ENCODE measurements around the gene TGFBR2.

DNA sequence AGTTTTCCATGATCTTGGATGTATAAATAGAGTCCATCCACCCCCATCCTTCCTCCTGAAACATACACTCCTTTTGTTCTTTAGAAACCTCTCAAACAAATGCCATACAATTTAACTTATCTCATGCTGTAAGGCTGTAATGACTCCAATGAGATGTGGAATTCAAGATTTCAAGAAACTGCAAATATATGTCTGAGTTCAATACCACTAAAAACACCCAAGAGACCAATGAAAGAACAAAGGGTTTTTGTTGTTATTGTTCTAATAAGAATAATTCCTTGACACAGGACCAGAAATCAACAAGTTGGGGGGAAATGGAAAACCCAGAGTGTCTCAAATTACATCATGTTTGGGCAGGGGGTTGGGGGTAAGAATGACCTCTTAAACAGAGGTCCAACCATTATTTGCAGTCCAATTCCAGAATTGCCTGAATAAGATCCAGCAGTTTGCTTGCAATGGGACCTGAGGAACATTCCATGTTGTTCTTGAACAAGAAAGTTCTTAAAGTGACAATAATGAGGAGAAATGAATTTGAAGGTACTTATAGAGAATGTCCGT, 48.6 kb upstream of the TGFBR2 start:
- TF ChIP-seq, protein P1, sequence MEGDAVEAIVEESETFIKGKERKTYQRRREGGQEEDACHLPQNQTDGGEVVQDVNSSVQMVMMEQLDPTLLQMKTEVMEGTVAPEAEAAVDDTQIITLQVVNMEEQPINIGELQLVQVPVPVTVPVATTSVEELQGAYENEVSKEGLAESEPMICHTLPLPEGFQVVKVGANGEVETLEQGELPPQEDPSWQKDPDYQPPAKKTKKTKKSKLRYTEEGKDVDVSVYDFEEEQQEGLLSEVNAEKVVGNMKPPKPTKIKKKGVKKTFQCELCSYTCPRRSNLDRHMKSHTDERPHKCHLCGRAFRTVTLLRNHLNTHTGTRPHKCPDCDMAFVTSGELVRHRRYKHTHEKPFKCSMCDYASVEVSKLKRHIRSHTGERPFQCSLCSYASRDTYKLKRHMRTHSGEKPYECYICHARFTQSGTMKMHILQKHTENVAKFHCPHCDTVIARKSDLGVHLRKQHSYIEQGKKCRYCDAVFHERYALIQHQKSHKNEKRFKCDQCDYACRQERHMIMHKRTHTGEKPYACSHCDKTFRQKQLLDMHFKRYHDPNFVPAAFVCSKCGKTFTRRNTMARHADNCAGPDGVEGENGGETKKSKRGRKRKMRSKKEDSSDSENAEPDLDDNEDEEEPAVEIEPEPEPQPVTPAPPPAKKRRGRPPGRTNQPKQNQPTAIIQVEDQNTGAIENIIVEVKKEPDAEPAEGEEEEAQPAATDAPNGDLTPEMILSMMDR (IDR thresholded peaks at IDR 0.05), result no peak
- TF ChIP-seq POLR2A (IDR thresholded peaks at IDR 0.05), result no peak
